Mesenteric fat pad (tissue), 1 donor: ENCODE results near the gene DUSP22. TPM values are rescaled to one million over a fixed set of nuclear protein-coding genes. Genes with fewer than 3 reads are reported as not detected.
"Not testable (repeated sequence)": the region's sequence is repeated elsewhere in the genome, so short reads cannot be mapped to it uniquely, and the experiment has no call there.

Experiments used
- DNase-seq: peaks from one replicate; pipeline ENCODE4 v3.0.0-alpha.2; 2020; ENCODE audit warnings: low spot score
- total RNA-seq: library from RNA; stranded (reverse); fragmentation: NEBNext Ultra II Directional; extraction: Animal tissue kit (Norgen Biotek cat#: 25700); gene quantifications from one replicate; pipeline ENCODE4 v1.2.1, GENCODE V29; 2021
- donor health status: DM: yes; HTN: yes; CAD: no.

Gene DUSP22
- total RNA-seq, 1 donor from 2014 or later: 75.0 TPM

DNA sequence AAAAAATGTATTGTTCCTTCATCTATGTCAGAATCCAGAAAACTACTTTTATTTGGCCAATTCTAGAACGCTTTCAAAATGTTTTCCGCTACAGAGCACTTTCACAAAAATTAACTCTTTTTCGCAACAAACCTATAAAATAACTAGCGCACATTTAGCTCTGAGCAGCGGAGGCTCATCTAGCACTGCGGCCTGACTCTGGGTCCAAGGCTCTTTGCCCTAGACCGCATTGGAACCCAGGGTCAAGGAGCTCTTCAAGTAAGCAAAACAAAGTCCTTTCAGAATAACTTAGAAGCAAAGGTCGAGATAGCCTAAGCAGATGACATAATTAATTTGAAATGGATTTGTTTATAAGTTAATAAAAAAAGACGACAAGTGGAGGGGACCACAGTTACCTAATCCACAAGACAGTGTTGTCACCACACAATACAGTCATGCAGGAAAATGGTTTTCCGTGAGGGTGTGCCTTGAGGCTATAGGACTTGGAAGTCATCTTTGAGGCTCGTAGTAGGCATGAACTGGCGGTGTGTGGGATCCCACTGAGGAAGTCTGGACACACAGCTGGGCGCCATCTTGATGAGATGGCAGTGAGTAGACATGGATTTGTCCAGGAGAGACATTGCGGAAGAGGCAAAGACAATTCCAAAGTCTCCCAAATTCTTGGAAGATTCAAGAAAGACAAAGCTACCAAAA is 70.1 kb downstream of the DUSP22 start:
- DNase-seq: no peak

- DNase-seq: no peak
Measured at GRCh38 chr6:362924-363249, 70.6 kb downstream of the DUSP22 start.

DNA sequence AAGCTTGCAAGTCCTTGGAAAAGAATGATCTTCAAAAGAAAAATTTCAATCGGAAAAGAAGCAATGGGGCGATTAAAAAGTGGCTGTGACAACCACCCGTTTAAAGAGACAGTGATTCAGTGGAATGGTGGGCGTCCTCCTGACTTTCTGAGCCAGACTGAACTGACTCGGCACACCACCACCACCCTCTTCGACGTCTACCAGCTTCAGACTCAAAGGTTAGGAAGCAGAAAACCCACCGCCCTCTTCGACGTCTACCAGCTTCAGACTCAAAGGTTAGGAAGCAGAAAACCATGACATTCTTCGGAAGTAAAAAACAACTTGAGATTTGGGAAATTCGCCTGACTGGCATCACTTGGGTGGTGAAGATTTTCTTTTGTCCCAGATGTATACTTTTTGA is 71.0 kb downstream of the DUSP22 start:
- DNase-seq: no peak

DNA sequence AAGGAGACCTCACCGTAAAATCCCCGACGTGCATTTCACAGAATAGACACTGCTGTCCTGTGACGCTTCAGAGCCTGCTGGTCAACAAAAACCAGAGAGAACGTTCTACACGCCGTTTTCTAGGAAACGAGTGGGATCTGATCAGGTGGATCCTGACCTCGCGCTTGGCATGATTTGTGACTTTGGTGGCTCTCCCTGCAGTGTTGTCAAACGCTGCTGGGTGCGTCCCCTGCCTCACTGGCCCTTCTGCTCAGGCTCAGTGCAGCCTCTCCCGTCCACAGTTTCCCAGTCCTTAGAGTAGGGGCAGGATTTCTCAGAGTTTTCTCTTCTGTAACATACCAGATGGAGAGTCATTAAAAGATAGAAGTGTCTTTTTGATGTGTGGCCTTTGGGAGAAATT is 71.6 kb downstream of the DUSP22 start:
- DNase-seq: no peak

GRCh38 chr6:364609-365540 is 72.6 kb downstream of the DUSP22 start:
- DNase-seq: no peak

GRCh38 chr6:365835-366234 is 73.5 kb downstream of the DUSP22 start:
- DNase-seq: no peak

GRCh38 chr6:366389-367297 is 74.4 kb downstream of the DUSP22 start:
- DNase-seq: no peak

- DNase-seq: no peak
Measured at GRCh38 chr6:367298-367794, 75.1 kb downstream of the DUSP22 start.

DNA sequence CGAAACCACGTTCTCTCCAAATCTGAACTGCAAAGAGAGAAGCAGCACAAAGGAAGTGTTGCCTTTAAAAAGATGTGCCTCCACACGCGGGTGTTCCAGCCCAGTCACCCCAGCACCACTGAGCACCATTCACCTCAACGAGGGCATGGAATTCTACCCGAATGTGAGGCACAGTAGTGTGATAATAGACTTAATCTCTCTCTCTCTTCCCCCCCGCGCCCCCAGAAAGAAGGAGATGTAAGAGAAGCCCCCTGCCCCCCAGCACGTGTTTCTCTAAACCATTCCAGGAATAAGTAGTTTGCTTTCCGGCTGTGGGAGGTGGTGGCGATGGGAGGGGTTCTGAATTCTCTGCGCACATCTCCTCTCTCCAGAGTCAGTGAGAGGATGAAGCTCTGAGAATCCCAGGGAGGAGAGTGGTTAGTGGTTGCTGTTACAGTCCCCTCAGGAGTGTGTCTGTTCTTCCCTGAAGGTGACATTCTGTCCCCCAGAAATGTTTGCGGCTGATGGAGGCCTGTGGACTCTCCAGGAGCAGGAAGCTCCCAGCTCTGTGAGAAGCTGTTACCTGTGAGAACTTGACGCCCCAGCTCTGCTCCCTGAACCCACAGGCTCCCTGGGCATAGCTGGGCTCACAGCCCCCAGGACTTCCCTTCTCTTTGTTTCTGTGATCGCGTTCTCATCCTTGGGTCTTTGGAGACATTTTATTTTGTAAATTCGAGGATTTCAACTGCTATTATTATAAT is 75.8 kb downstream of the DUSP22 start:
- no peak for DNase-seq

GRCh38 chr6:369559-370431 is 77.5 kb downstream of the DUSP22 start:
- no peak for DNase-seq

DNA sequence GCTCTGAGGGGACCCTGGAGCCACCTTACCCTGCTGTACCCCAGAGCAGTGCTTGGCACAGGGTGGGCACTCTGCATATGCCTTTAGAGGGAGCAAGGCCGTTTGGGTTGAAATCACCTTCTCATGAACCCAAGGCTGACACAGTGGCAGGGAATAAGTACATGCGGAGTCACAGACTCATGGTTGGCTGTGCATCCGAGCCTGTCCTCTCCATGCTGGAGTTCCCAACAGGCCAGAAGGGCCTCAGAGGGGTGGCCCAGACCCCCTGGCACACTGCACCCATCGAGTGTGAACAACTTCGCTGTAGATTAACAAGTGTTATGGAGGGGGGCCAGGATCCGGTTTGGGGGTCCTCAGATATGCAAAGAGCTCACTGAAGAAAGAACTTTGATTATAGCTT is 78.3 kb downstream of the DUSP22 start:
- no peak for DNase-seq

DNA sequence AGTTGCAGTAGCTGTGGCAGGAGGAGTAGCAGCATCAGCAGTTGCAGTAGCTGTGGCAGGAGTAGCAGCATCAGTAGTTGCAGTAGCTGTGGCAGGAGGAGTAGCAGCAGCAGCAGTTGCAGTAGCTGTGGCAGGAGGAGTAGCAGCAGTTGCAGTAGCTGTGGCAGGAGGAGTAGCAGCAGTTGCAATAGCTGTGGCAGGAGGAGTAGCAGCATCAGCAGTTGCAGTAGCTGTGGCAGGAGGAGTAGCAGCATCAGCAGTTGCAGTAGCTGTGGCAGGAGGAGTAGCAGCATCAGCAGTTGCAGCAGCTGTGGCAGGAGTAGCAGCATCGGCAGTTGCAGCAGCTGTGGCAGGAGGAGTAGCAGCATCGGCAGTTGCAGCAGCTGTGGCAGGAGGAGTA is 79.6 kb downstream of the DUSP22 start:
- not testable (repeated sequence) for DNase-seq

GRCh38 chr6:372336-372911 is 80.1 kb downstream of the DUSP22 start:
- no peak for DNase-seq

DNA sequence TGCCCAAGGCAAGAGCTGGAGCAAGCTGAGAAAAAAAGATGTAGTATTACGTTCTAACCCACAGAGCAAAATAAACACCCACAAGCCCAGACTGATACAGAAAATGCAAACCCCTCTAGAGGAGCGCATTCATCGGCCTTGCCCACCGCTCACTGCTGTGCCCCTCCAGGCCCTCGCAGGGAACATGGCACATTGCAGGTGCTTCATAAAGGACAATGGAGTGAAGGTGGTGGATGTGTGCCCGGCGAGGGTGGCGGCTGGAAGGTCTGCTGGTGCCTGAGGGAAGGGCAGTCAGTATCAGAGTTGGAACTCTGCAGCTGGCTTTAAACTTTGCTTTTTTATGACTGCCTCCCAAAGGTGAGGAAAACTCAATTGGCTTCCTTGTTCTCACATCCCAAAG is 80.7 kb downstream of the DUSP22 start:
- DNase-seq: no peak

DNA sequence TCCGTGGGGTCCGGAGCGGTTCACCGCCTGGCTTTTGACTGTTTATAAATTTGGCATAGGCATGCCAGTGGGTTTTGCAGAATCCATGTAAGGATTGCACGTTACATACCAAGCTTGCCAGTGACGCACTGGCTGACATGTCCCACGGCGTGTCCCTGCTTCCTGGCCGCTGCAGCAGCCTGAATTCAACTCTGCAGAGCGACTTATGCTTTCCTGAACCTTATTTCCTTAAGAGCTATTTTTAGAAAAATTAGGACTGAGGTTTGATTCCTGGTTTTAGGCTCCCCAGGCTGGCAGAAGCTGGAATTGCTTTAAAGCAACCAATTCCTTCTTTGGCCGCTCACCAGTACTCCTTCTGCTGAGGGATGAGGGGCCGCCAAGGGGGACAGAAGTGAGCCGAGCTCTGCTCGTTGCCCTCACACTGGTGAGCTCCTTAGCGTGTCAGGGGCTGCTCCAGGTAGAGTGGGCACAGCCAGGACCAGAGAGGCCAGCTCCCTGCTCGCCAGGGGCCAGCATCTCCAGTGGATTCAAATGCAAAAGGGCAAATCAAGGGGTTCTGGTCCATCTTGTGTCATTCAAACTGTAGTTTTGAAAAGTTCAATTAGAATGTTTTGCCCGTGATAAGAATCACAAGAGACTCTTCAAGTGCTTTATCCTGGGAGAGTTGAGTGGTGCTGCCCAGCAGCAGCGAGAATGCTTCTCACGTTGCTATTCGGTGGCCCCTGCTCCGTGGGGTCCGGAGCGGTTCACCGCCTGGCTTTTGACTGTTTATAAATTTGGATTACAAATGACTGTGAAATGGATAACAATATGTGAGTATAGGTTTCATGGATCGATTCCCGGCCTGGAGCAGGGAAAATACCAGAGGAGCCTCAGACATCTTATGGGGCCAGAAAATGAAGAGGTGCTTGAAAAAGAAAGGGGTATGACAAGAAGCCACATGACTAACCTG is 81.8 kb downstream of the DUSP22 start:
- no peak for DNase-seq

- DNase-seq: no peak
Measured at GRCh38 chr6:374956-375355, 82.7 kb downstream of the DUSP22 start.

- DNase-seq: peak; percentile 80
Measured at GRCh38 chr6:376827-377640, 84.7 kb downstream of the DUSP22 start.
